ENCODE measurements around the gene PLXND1.

Gene PLXND1

GRCh38 chr3:129629011-129629410, 22.5 kb upstream of the PLXND1 start:
- Histone ChIP-seq H4K20me1 (no peaks in the 10 kb centered on the region), H3K27ac (no peak overlapping the region), H3K4me2 (no peak overlapping the region), H3K4me3 (no peak overlapping the region), H3K27me3 (no peaks in the 10 kb centered on the region), H3K9ac (no peak overlapping the region), H3K36me3 (no peaks in the 10 kb centered on the region), H3K4me1 (peaks cover 38% of the 10 kb centered on the region), H3K9me3 (no peaks in the 10 kb centered on the region)
- no peak for TF ChIP-seq Cebpa-rat (IDR thresholded peaks at IDR 0.05)

GRCh38 chr3:129628169-129628522, 21.7 kb upstream of the PLXND1 start:
- Histone ChIP-seq H4K20me1 (no peaks in the 10 kb centered on the region), H3K27me3 (no peaks in the 10 kb centered on the region), H3K4me3 (peak overlapping the region; percentile 77; the same call in 1 of the 2 replicates), H3K27ac (no peak overlapping the region), H3K36me3 (no peaks in the 10 kb centered on the region), H3K4me1 (peaks cover 34% of the 10 kb centered on the region), H3K9me3 (no peaks in the 10 kb centered on the region), H3K9ac (no peak overlapping the region; the same call in 1 of the 2 replicates), H3K4me2 (peak overlapping the region; percentile 98)
- TF ChIP-seq Cebpa-rat (IDR thresholded peaks at IDR 0.05), result peak; percentile 86

GRCh38 chr3:129627350-129628168, 21.1 kb upstream of the PLXND1 start:
- H3K27ac ChIP-seq, result peak overlapping the region; percentile 85
- TF ChIP-seq Cebpa-rat (IDR thresholded peaks at IDR 0.05), result no peak
- peak overlapping the region; percentile 77 for H3K4me3 ChIP-seq
- no peaks in the 10 kb centered on the region for H3K27me3 ChIP-seq
- no peaks in the 10 kb centered on the region for H3K9me3 ChIP-seq
- no peaks in the 10 kb centered on the region for H4K20me1 ChIP-seq
- H3K9ac ChIP-seq, result peak overlapping the region; percentile 80
- H3K4me2 ChIP-seq, result peak overlapping the region; percentile 98
- H3K36me3 ChIP-seq, result no peaks in the 10 kb centered on the region
- peaks cover 39% of the 10 kb centered on the region for H3K4me1 ChIP-seq

GRCh38 chr3:129626744-129627349, 20.4 kb upstream of the PLXND1 start:
- Histone ChIP-seq H4K20me1 (no peaks in the 10 kb centered on the region), H3K4me2 (peak overlapping the region; percentile 98), H3K27ac (peak overlapping the region; percentile 85), H3K27me3 (no peaks in the 10 kb centered on the region), H3K9ac (peak overlapping the region; percentile 80), H3K4me3 (peak overlapping the region; percentile 77), H3K4me1 (peaks cover 45% of the 10 kb centered on the region), H3K36me3 (no peaks in the 10 kb centered on the region), H3K9me3 (no peaks in the 10 kb centered on the region)
- TF ChIP-seq Cebpa-rat (IDR thresholded peaks at IDR 0.05), result no peak

- H3K4me1 ChIP-seq, result peaks cover 60% of the 10 kb centered on the region
- H3K9me3 ChIP-seq, result no peaks in the 10 kb centered on the region
- H3K36me3 ChIP-seq, result no peaks in the 10 kb centered on the region
- H3K9ac ChIP-seq, result no peak overlapping the region
- H3K27me3 ChIP-seq, result no peaks in the 10 kb centered on the region
- peak overlapping the region; percentile 98 for H3K4me2 ChIP-seq
- H4K20me1 ChIP-seq, result no peaks in the 10 kb centered on the region
- 0 out of 2 replicates have a peak overlapping the region, but pooled peaks have one; percentile 10 for H3K27ac ChIP-seq
- no peak for TF ChIP-seq Cebpa-rat (IDR thresholded peaks at IDR 0.05)
- H3K4me3 ChIP-seq, result no peak overlapping the region
These were observed 18.8 kb upstream of the PLXND1 start for GRCh38 chr3:129625072-129625874.

GRCh38 chr3:129624347-129625071, 18.0 kb upstream of the PLXND1 start:
- Histone ChIP-seq H3K27me3 (no peaks in the 10 kb centered on the region), H4K20me1 (no peaks in the 10 kb centered on the region), H3K9ac (no peak overlapping the region), H3K4me1 (peaks cover 68% of the 10 kb centered on the region), H3K27ac (0 out of 2 replicates have a peak overlapping the region, but pooled peaks have one; percentile 10), H3K36me3 (no peaks in the 10 kb centered on the region), H3K9me3 (no peaks in the 10 kb centered on the region), H3K4me2 (peak overlapping the region; percentile 98), H3K4me3 (no peak overlapping the region)
- no peak for TF ChIP-seq Cebpa-rat (IDR thresholded peaks at IDR 0.05)

- H3K27ac ChIP-seq, result peak overlapping the region; percentile 48
- no peaks in the 10 kb centered on the region for H3K27me3 ChIP-seq
- H3K4me1 ChIP-seq, result peaks cover 77% of the 10 kb centered on the region
- no peak overlapping the region for H3K4me2 ChIP-seq
- no peak overlapping the region for H3K9ac ChIP-seq
- H3K9me3 ChIP-seq, result no peaks in the 10 kb centered on the region
- no peaks in the 10 kb centered on the region for H4K20me1 ChIP-seq
- H3K4me3 ChIP-seq, result no peak overlapping the region
- H3K36me3 ChIP-seq, result no peaks in the 10 kb centered on the region
- TF ChIP-seq Cebpa-rat (IDR thresholded peaks at IDR 0.05), result no peak
These were observed 17.1 kb upstream of the PLXND1 start for GRCh38 chr3:129623447-129624118.

- no peaks in the 10 kb centered on the region for H3K27me3 ChIP-seq
- H3K36me3 ChIP-seq, result no peaks in the 10 kb centered on the region
- peak overlapping the region; percentile 9; the same call in 1 of the 2 replicates for H3K4me2 ChIP-seq
- H4K20me1 ChIP-seq, result no peaks in the 10 kb centered on the region
- no peak for TF ChIP-seq Cebpa-rat (IDR thresholded peaks at IDR 0.05)
- no peak overlapping the region for H3K9ac ChIP-seq
- no peak overlapping the region for H3K4me3 ChIP-seq
- peak overlapping the region; percentile 35; the same call in 1 of the 2 replicates for H3K27ac ChIP-seq
- no peaks in the 10 kb centered on the region for H3K9me3 ChIP-seq
- peaks cover 84% of the 10 kb centered on the region for H3K4me1 ChIP-seq
These were observed 16.5 kb upstream of the PLXND1 start for GRCh38 chr3:129622933-129623332.

Measured in BLaER1 (cell line).